WTC11 (cell line): Measurements from ENCODE around the gene LRRC2. TPM values are rescaled to one million over a fixed set of nuclear protein-coding genes. Genes with fewer than 3 reads are reported as not detected.

Experiments
- ATAC-seq: fragments of 200-7000 bp; cut with Tn5 transposase; 2 replicates; pipeline ENCODE4 v1.10.0; 2021; ENCODE audit warnings: mild to moderate bottlenecking, moderate library complexity
- CTCF ChIA-PET: fragments of 300-600 bp; sonication (Branson Sonifier 250); formaldehyde crosslinking; loops from one replicate; lab custom pipeline; 2021; ENCODE audit warnings: antibody characterized with exemption; lab: Charles Lee
- POLR2A ChIA-PET: fragments of 350-600 bp; sonication (Branson Sonifier 250); formaldehyde crosslinking; loops from one replicate; lab custom pipeline; 2021; ENCODE audit warnings: antibody characterized with exemption; lab: Charles Lee
- DNase-seq: peaks from one replicate; pipeline ENCODE4 v3.0.0; 2021; ENCODE audit warnings: low spot score
- H3K27ac Mint-ChIP-seq: 2 replicates; pipeline ENCODE4 v1.8.0; 2021; ENCODE audit warnings: mixed read lengths
- H3K27me3 Mint-ChIP-seq: 2 replicates; pipeline ENCODE4 v1.8.0; 2021; ENCODE audit warnings: low read depth, mild to moderate bottlenecking, moderate library complexity, mixed read lengths
- H3K36me3 Mint-ChIP-seq: 2 replicates; pipeline ENCODE4 v1.8.0; 2021; ENCODE audit warnings: mixed read lengths
- H3K4me1 Mint-ChIP-seq: 2 replicates; pipeline ENCODE4 v1.8.0; 2022; ENCODE audit warnings: mixed read lengths
- H3K4me3 Mint-ChIP-seq: 2 replicates; pipeline ENCODE4 v1.8.0; 2021; ENCODE audit warnings: mild to moderate bottlenecking, moderate library complexity, mixed read lengths
- H3K9me3 Mint-ChIP-seq: 2 replicates; pipeline ENCODE4 v1.8.0; 2021; ENCODE audit warnings: mixed read lengths
- AFF4 ChIP-seq: sonication (generic); formaldehyde crosslinking; IDR thresholded peaks from 2 replicates; pipeline ENCODE4 v1.8.1; 2023; ENCODE audit warnings: mild to moderate bottlenecking, missing genetic modification reagents, borderline replicate concordance
- AR ChIP-seq: fragments of 250-450 bp; sonication (Bioruptor Pico); IDR thresholded peaks from 2 replicates; pipeline ENCODE4 v1.9.0; 2021; ENCODE audit warnings: mild to moderate bottlenecking
- CBFB ChIP-seq: sonication (generic); formaldehyde crosslinking; IDR thresholded peaks from 2 replicates; pipeline ENCODE4 v1.8.1; 2022; ENCODE audit warnings: mild to moderate bottlenecking, low read depth, missing genetic modification reagents
- E2F4 ChIP-seq: sonication (generic); formaldehyde crosslinking; IDR thresholded peaks from 2 replicates; pipeline ENCODE4 v1.8.1; 2022; ENCODE audit warnings: low read depth, mild to moderate bottlenecking, moderate library complexity, missing genetic modification reagents, borderline replicate concordance
- FOXP1 ChIP-seq: sonication (generic); formaldehyde crosslinking; IDR thresholded peaks from 2 replicates; pipeline ENCODE4 v1.8.0; 2022; ENCODE audit warnings: missing genetic modification reagents, mild to moderate bottlenecking, moderate library complexity, borderline replicate concordance
- HMGA2 ChIP-seq: fragments of 250-450 bp; sonication (Bioruptor Pico); IDR thresholded peaks from 2 replicates; pipeline ENCODE4 v1.4.0; 2021; ENCODE audit warnings: mild to moderate bottlenecking, moderate library complexity
- KAT7 ChIP-seq: sonication (generic); formaldehyde crosslinking; IDR thresholded peaks from 2 replicates; pipeline ENCODE4 v1.8.1; 2023; ENCODE audit warnings: missing genetic modification reagents, mild to moderate bottlenecking, borderline replicate concordance
- MYBL2 ChIP-seq: sonication (generic); formaldehyde crosslinking; IDR thresholded peaks from 2 replicates; pipeline ENCODE4 v1.8.1; 2023; ENCODE audit warnings: mild to moderate bottlenecking, moderate library complexity, missing genetic modification reagents
- NFATC4 ChIP-seq: fragments of 250-450 bp; sonication (Bioruptor Pico); IDR thresholded peaks from 2 replicates; pipeline ENCODE4 v1.9.0; 2021; ENCODE audit warnings: mild to moderate bottlenecking
- NFYB ChIP-seq: sonication (generic); formaldehyde crosslinking; conservative IDR thresholded peaks from 2 replicates; pipeline ENCODE4 v1.8.0; 2022; ENCODE audit warnings: low read depth, missing genetic modification reagents
- RELA ChIP-seq: sonication (generic); formaldehyde crosslinking; IDR thresholded peaks from 2 replicates; pipeline ENCODE4 v1.8.1; 2022; ENCODE audit warnings: missing genetic modification reagents, mild to moderate bottlenecking, borderline replicate concordance
- SOX15 ChIP-seq: fragments of 250-450 bp; sonication (Bioruptor Pico); IDR thresholded peaks from 2 replicates; pipeline ENCODE4 v1.9.0; 2021; ENCODE audit warnings: mild to moderate bottlenecking
- SP1 ChIP-seq: sonication (generic); formaldehyde crosslinking; conservative IDR thresholded peaks from 2 replicates; pipeline ENCODE4 v1.8.1; 2022; ENCODE audit warnings: missing genetic modification reagents
- TEAD1 ChIP-seq: sonication (generic); formaldehyde crosslinking; IDR thresholded peaks from 2 replicates; pipeline ENCODE4 v1.8.0; 2022; ENCODE audit warnings: mild to moderate bottlenecking, missing genetic modification reagents
- USF1 ChIP-seq: sonication (generic); formaldehyde crosslinking; IDR thresholded peaks from 2 replicates; pipeline ENCODE4 v1.8.0; 2022; ENCODE audit warnings: mild to moderate bottlenecking, missing genetic modification reagents
- ZMAT4 ChIP-seq: fragments of 250-450 bp; sonication (Bioruptor Pico); IDR thresholded peaks from 2 replicates; pipeline ENCODE4 v1.9.0; 2021; ENCODE audit warnings: mild to moderate bottlenecking
- ZNF263 ChIP-seq: sonication (generic); formaldehyde crosslinking; IDR thresholded peaks from 2 replicates; pipeline ENCODE4 v1.8.1; 2022; ENCODE audit warnings: low read depth, mild to moderate bottlenecking, moderate library complexity, missing genetic modification reagents
- ZNF416 ChIP-seq: fragments of 250-450 bp; sonication (Bioruptor Pico); IDR thresholded peaks from 2 replicates; pipeline ENCODE4 v1.9.0; 2021; ENCODE audit warnings: mild to moderate bottlenecking, inconsistent platforms
- ZNF423 ChIP-seq: fragments of 250-450 bp; sonication (Bioruptor Pico); IDR thresholded peaks from 2 replicates; pipeline ENCODE4 v2.1.2; 2022; ENCODE audit warnings: mild to moderate bottlenecking, moderate library complexity
- ZNF671 ChIP-seq: fragments of 250-450 bp; sonication (Bioruptor Pico); IDR thresholded peaks from 2 replicates; pipeline ENCODE4 v1.8.0; 2021; ENCODE audit warnings: mild to moderate bottlenecking
- total RNA-seq: library from RNA; stranded (reverse); gene quantifications from 3 replicates; pipeline ENCODE4 v1.2.3, GENCODE V29; 2021

The LRRC2 gene
- total RNA-seq, 1 experiment from 2014 or later: 4.9 TPM

GRCh38 chr3:46488735-46489361 lies 77.3 kb downstream of the LRRC2 start (continued):
- TF ChIP-seq USF1 (CRISPR knock-in tag) (peak; percentile 13; the same call in 1 of the 2 replicates), MYBL2 (CRISPR knock-in tag) (peak; percentile 89)

- no peak for ATAC-seq
- DNase-seq: no peak
- POLR2A ChIA-PET: no interaction called here
- no peaks in the 10 kb centered on the region for H3K9me3 Mint-ChIP-seq
- H3K27me3 Mint-ChIP-seq: peaks cover 2% of the 10 kb centered on the region; the same call in 1 of the 2 replicates
- peaks cover 14% of the 10 kb centered on the region for H3K4me1 Mint-ChIP-seq
- no peak overlapping the region for H3K4me3 Mint-ChIP-seq
- no peak overlapping the region for H3K27ac Mint-ChIP-seq
- no peak for TF ChIP-seq ZNF671 (CRISPR knock-in tag)
- TF ChIP-seq ZNF263 (CRISPR knock-in tag): no peak
- TF ChIP-seq RELA (CRISPR knock-in tag): no peak
- TF ChIP-seq HMGA2 (CRISPR knock-in tag): no peak
- TF ChIP-seq CBFB: no peak
- no peak for TF ChIP-seq ZNF416 (CRISPR knock-in tag)
- CTCF ChIA-PET: interaction anchor here (0.9 to 2.0 kb wide), 6 partner anchors 11 to 144 kb away, joined by 3 to 7 read pairs (median 5); no protein-coding TSS in a partner anchor
- no peaks in the 10 kb centered on the region for H3K36me3 Mint-ChIP-seq
Measured at GRCh38 chr3:46485779-46486175, 80.3 kb downstream of the LRRC2 start.

GRCh38 chr3:46484911-46485778 lies 81.0 kb downstream of the LRRC2 start:
- Mint-ChIP-seq H3K9me3 (no peaks in the 10 kb centered on the region), H3K4me1 (peaks cover 14% of the 10 kb centered on the region), H3K27me3 (peaks cover 2% of the 10 kb centered on the region; the same call in 1 of the 2 replicates), H3K4me3 (no peak overlapping the region), H3K27ac (no peak overlapping the region), H3K36me3 (no peaks in the 10 kb centered on the region)
- DNase-seq: peak; percentile 40
- no peak for ATAC-seq
- POLR2A ChIA-PET: interaction anchor here (0.6 kb wide), 1 partner anchor 488 kb away, joined by 5 read pairs; no protein-coding TSS in a partner anchor
- CTCF ChIA-PET: interaction anchor here (0.9 to 2.0 kb wide), 10 partner anchors 11 to 179 kb away, joined by 3 to 7 read pairs (median 4); no protein-coding TSS in a partner anchor
- TF ChIP-seq FOXP1 (CRISPR knock-in tag): 0 out of 2 replicates have a peak, but pooled peaks have one; percentile 48
- TF ChIP-seq CBFB: no peak

- Mint-ChIP-seq H3K4me3 (no peak overlapping the region), H3K36me3 (no peaks in the 10 kb centered on the region), H3K4me1 (peaks cover 9% of the 10 kb centered on the region), H3K9me3 (no peaks in the 10 kb centered on the region), H3K27ac (no peak overlapping the region), H3K27me3 (peaks cover 2% of the 10 kb centered on the region; the same call in 1 of the 2 replicates)
- POLR2A ChIA-PET: no interaction called here
- no peak for TF ChIP-seq ZNF423 (CRISPR knock-in tag)
- no peak for TF ChIP-seq TEAD1 (CRISPR knock-in tag)
- TF ChIP-seq AFF4 (CRISPR knock-in tag): no peak
- no peak for TF ChIP-seq ZMAT4 (CRISPR knock-in tag)
- TF ChIP-seq NFATC4 (CRISPR knock-in tag): no peak
- TF ChIP-seq NFYB (CRISPR knock-in tag): no peak
- TF ChIP-seq SP1 (CRISPR knock-in tag): no peak
- no peak for TF ChIP-seq E2F4 (CRISPR knock-in tag)
- TF ChIP-seq SOX15 (CRISPR knock-in tag): no peak
- TF ChIP-seq AR (CRISPR knock-in tag): no peak
- TF ChIP-seq KAT7 (CRISPR knock-in tag): no peak
- ATAC-seq: no peak
- no peak for DNase-seq
- CTCF ChIA-PET: interaction anchor here (1.0 to 2.0 kb wide), 8 partner anchors 11 to 180 kb away, joined by 3 to 7 read pairs (median 6); no protein-coding TSS in a partner anchor
Measured at GRCh38 chr3:46484388-46484787, 81.7 kb downstream of the LRRC2 start.
